Heart right ventricle (tissue), 16 donors: Measurements from ENCODE around the gene PCSK5. TPM values are rescaled to one million over a fixed set of nuclear protein-coding genes. Genes with fewer than 3 reads are reported as not detected.
A peak's percentile ranks its signal among the peaks of the same experiment; 100 is the strongest.

Source experiments
- ATAC-seq, 8 donors: fragments of 200-7000 bp; cut with Tn5 transposase; one replicate each; pipeline ENCODE4 v1.9.1; 2020; ENCODE audit warnings: mild to moderate bottlenecking in 8 of 8, moderate library complexity in 8 of 8, moderate number of reproducible peaks in 1 of 8
- DNase-seq, 2 donors: peaks; one replicate each; pipeline ENCODE4 v3.0.0-alpha.2; 2020
- H3K27ac ChIP-seq, 10 donors: fragments of 200-600 bp; sonication (generic) in 2 of 10; one replicate each; pipeline versions ENCODE4 v1.5.0 to v1.8.0; 2020 to 2022; ENCODE audit warnings: mild to moderate bottlenecking in 3 of 10
- H3K27me3 ChIP-seq, 7 donors: fragments of 200-600 bp; one replicate each; pipeline ENCODE4 v1.8.0; 2021 to 2022; ENCODE audit warnings: mild to moderate bottlenecking in 2 of 7
- H3K36me3 ChIP-seq, 9 donors: fragments of 200-600 bp; sonication (generic) in 1 of 9; one replicate each; pipeline versions ENCODE4 v1.5.0 to v1.8.0; 2020 to 2022; ENCODE audit warnings: mild to moderate bottlenecking in 2 of 9
- H3K4me1 ChIP-seq, 9 donors: fragments of 200-600 bp; sonication (generic) in 1 of 9; one replicate each; pipeline versions ENCODE4 v1.5.0 to v1.8.0; 2020 to 2022; ENCODE audit warnings: mild to moderate bottlenecking in 4 of 9
- H3K4me3 ChIP-seq, 10 donors: fragments of 200-600 bp; sonication (generic) in 2 of 10; one replicate each; pipeline versions ENCODE4 v1.5.0 to v1.8.0; 2020 to 2022; ENCODE audit warnings: mild to moderate bottlenecking in 7 of 10, moderate library complexity in 2 of 10
- H3K9me3 ChIP-seq, 11 donors: fragments of 200-600 bp in 10 of 11; sonication (generic) in 2 of 11; one replicate each; pipeline versions ENCODE4 v1.5.0 to v1.8.0; 2013 to 2022; ENCODE audit warnings: mild to moderate bottlenecking in 2 of 11, control low read depth in 1 of 11, moderate library complexity in 1 of 11
- CTCF ChIP-seq, 9 donors: fragments of 200-600 bp; sonication (generic) in 2 of 9; IDR thresholded peaks; one replicate each; pipeline versions ENCODE4 v1.5.0 to v1.8.0; 2021 to 2022; ENCODE audit warnings: antibody characterized with exemption in 9 of 9, mild to moderate bottlenecking in 5 of 9, moderate library complexity in 1 of 9
- WGBS, 2 donors: extraction: QIAGEN DNeasy Blood & Tissue Kit; methylation state at CpG; one replicate each; pipeline ENCODE4 v1.1.7; 2013; ENCODE audit warnings: inconsistent platforms in 1 of 2; 5-methylcytosine and 5-hydroxymethylcytosine counted together
- intact Hi-C, 10 donors: fragments of 100-400 bp; cut with DNase I; formaldehyde crosslinking; loops; one replicate each; pipeline versions ENCODE4 v1.11.1 to v1.14.2; 2022
- polyA plus RNA-seq, 2 donors: library from polyadenylated mRNA; stranded (reverse); fragments of 200-250 nt; gene quantifications; one replicate each; pipeline ENCODE4 v1.2.3, GENCODE V29; 2013
- total RNA-seq, 10 donors: library from RNA; stranded (reverse); fragmentation: NEBNext Ultra II Directional in 3 of 10; extraction: Animal tissue kit (Norgen Biotek cat#: 25700) in 3 of 10; gene quantifications; one replicate each; pipeline versions ENCODE4 v1.2.1 to v1.2.4, GENCODE V29; 2021 to 2023
- donor health status: Arrhythmogenic right ventricular cardiomyopathy.
- donor health status: ischemic (EF 13 %, LVEDD 7.1; RV severe dilation, severe dysfunction).
- donor health status: healthy with polysubstance abuse.
- donor health status: DM: no; HTN: yes; CAD: no.
- donor health status: DM: no; HTN: no; CAD: no.
- donor health status: ischemic (EF 25% LVEDD 6.9; RV normal size, moderate dysfunction).
- donor health status: ischemic (EF 25% LVEDD 5.7; RV mildly dilated, moderate dysfunction).
- donor health status: healthy.
- donor health status: DM: yes; HTN: yes; CAD: no.
- donor health status: Ischemic cardiomyopathy.
- donor health status: ischemic (EF 35%, LVEDD 5.7; RV mildly dilated, moderate dysfunction).
- donor health status: nonischemic (EF 11% LVEDD 7.7; RV severe dilation, severe dysfunction).
- donor health status: DM: yes; HTN: yes; CAD: no.
- donor health status: PGD.
- donor health status: ischemic (EF 29% LVEDD 5.4; RV normal size, mild dysfunction).
- donor health status: nonischemic (EF 23%, LVEDD 6.1; RV moderate dilation, normal function).

Gene PCSK5
- total and polyA plus RNA-seq, 12 donors = 1.8 to 8.3 (median 5.7) TPM

- no peak for TF ChIP-seq CTCF (IDR thresholded peaks at IDR 0.05)
- no peaks in the 10 kb centered on the region for H3K27me3 ChIP-seq
- peaks cover 0 to 28% (median 15%) of the 10 kb centered on the region in 9 donors for H3K4me1 ChIP-seq
- DNase-seq (peak in 1 of 2 donors; percentile 18), ATAC-seq (peak in 7 of 8 donors; percentile 13 to 53 (median 34))
- H3K36me3 ChIP-seq = peaks cover 0 to 49% (median 0%) of the 10 kb centered on the region in 9 donors
- H3K27ac ChIP-seq = peak overlapping the region in 4 of 10 donors; percentile 3 to 49 (median 26)
- intact Hi-C loops = loop anchor here in 1 of 10 donors (10.0 kb wide), 1 partner anchor 267 kb away; the partner anchor contains the start of gene PCSK5
- no peaks in the 10 kb centered on the region for H3K9me3 ChIP-seq
- H3K4me3 ChIP-seq = no peak overlapping the region
- 63 to 65% methylated on average over 4 of the region's 4 CpGs for WGBS, 2 donors
Measured at GRCh38 chr9:76162086-76162730, 271.7 kb downstream of the PCSK5 start.

- peak overlapping the region in 1 of 10 donors; percentile 49 for H3K27ac ChIP-seq
- ATAC-seq = peak in 5 of 8 donors; percentile 19 to 44 (median 32)
- H3K27me3 ChIP-seq = no peaks in the 10 kb centered on the region
- no peak for DNase-seq
- no peak for TF ChIP-seq CTCF (IDR thresholded peaks at IDR 0.05)
- H3K4me1 ChIP-seq = peaks cover 0 to 28% (median 15%) of the 10 kb centered on the region in 9 donors
- H3K36me3 ChIP-seq = peaks cover 0 to 47% (median 0%) of the 10 kb centered on the region in 9 donors
- H3K4me3 ChIP-seq = no peak overlapping the region
- intact Hi-C loops = loop anchor here in 1 of 10 donors (10.0 kb wide), 1 partner anchor 268 kb away; the partner anchor contains the start of gene PCSK5
- no peaks in the 10 kb centered on the region for H3K9me3 ChIP-seq
- WGBS, 2 donors = 61 to 67% methylated on average over 11 of the region's 11 CpGs
Measured at GRCh38 chr9:76162751-76163500, 272.5 kb downstream of the PCSK5 start.

GRCh38 chr9:76166526-76166925 is 276.1 kb downstream of the PCSK5 start:
- DNase-seq (no peak), ATAC-seq (no peak)
- no peak overlapping the region for H3K27ac ChIP-seq
- intact Hi-C loops = loop anchor here in 1 of 10 donors (10.0 kb wide), 1 partner anchor 272 kb away; the partner anchor contains the start of gene PCSK5
- peaks cover 0 to 58% (median 5%) of the 10 kb centered on the region in 9 donors for H3K36me3 ChIP-seq
- whole genome bisulfite sequencing, 2 donors = 48 to 49% methylated on average over 2 of the region's 2 CpGs
- H3K9me3 ChIP-seq = no peaks in the 10 kb centered on the region
- peaks cover 0 to 19% (median 12%) of the 10 kb centered on the region in 9 donors for H3K4me1 ChIP-seq
- no peaks in the 10 kb centered on the region for H3K27me3 ChIP-seq
- no peak for TF ChIP-seq CTCF (IDR thresholded peaks at IDR 0.05)
- no peak overlapping the region for H3K4me3 ChIP-seq

GRCh38 chr9:76176171-76176570 is 285.7 kb downstream of the PCSK5 start:
- no peaks in the 10 kb centered on the region for H3K27me3 ChIP-seq
- no peak overlapping the region for H3K4me3 ChIP-seq
- TF ChIP-seq CTCF (IDR thresholded peaks at IDR 0.05) = no peak
- 92 to 100% methylated on average over 1 of the region's 1 CpG for WGBS, 2 donors
- ATAC-seq = no peak
- intact Hi-C loops = no loop called here
- DNase-seq = no peak
- peaks cover 0 to 12% (median 0%) of the 10 kb centered on the region in 9 donors for H3K4me1 ChIP-seq
- H3K9me3 ChIP-seq = no peaks in the 10 kb centered on the region
- no peak overlapping the region for H3K27ac ChIP-seq
- peaks cover 0 to 32% (median 6%) of the 10 kb centered on the region in 9 donors for H3K36me3 ChIP-seq
